ENCODE data around the gene POLR3H. TPM values are rescaled to one million over a fixed set of nuclear protein-coding genes. Genes with fewer than 3 reads are reported as not detected.

Gene POLR3H
- total RNA-seq, 4 donors from 2014 or later = 5.6 to 8.4 (median 7.0) TPM

DNA sequence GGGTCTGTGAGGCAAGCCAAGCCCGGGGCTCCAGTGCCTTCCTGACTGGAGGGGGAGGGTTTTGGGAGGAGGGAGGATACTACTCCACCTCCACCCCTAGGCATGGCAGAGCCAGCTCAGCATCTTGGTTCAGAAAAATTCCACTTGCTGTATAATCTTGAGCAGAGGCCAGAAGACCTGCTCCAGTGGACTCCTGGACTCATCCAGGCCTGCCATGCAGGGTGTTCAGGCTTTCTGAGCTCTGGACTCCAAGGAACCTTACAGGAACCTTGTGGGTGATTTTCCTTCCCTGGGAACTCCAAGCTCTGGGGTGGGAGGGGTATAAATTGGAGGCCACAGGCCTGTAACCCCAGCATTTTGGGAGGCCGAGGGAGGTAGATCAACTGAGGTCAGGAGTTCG, 26.0 kb upstream of the POLR3H start:
- intact Hi-C loops (cut with DNase I; ENCODE audit: low total_unique reads) = loop anchor here (5.0 kb wide), 1 partner anchor 1958 kb away; no protein-coding TSS in a partner anchor
- TF ChIP-seq POLR2AphosphoS5 (IDR thresholded peaks at IDR 0.05) = no peak
- no peak for TF ChIP-seq EP300 (IDR thresholded peaks at IDR 0.05; ENCODE audit: low read depth)
- no peak for TF ChIP-seq POLR2A (IDR thresholded peaks at IDR 0.05)
- TF ChIP-seq, protein P1, sequence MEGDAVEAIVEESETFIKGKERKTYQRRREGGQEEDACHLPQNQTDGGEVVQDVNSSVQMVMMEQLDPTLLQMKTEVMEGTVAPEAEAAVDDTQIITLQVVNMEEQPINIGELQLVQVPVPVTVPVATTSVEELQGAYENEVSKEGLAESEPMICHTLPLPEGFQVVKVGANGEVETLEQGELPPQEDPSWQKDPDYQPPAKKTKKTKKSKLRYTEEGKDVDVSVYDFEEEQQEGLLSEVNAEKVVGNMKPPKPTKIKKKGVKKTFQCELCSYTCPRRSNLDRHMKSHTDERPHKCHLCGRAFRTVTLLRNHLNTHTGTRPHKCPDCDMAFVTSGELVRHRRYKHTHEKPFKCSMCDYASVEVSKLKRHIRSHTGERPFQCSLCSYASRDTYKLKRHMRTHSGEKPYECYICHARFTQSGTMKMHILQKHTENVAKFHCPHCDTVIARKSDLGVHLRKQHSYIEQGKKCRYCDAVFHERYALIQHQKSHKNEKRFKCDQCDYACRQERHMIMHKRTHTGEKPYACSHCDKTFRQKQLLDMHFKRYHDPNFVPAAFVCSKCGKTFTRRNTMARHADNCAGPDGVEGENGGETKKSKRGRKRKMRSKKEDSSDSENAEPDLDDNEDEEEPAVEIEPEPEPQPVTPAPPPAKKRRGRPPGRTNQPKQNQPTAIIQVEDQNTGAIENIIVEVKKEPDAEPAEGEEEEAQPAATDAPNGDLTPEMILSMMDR (IDR thresholded peaks at IDR 0.05) = no peak
- in situ Hi-C loops (cut with MboI; ENCODE audit: low pct_ligation_motif_present in 1 of 4, low pct_unique_long_range_greater_than_20kb in 1 of 4, low sequenced_read_pairs in 3 of 4) = no loop called here
- Histone ChIP-seq H3K9me3 (no peaks in the 10 kb centered on the region), H3K4me1 (peaks cover 0 to 8% (median 1%) of the 10 kb centered on the region in 4 donors), H3K4me3 (no peak overlapping the region), H3K27me3 (no peaks in the 10 kb centered on the region), H3K36me3 (no peaks in the 10 kb centered on the region), H3K27ac (no peak overlapping the region)
- WGBS, 2 donors (ENCODE audit: low coverage in 1 of 2) = 76% methylated on average over 3 of the region's 3 CpGs; no CpG with 5 or more reads in 1 of the 2 donors
- no peak for DNase-seq

DNA sequence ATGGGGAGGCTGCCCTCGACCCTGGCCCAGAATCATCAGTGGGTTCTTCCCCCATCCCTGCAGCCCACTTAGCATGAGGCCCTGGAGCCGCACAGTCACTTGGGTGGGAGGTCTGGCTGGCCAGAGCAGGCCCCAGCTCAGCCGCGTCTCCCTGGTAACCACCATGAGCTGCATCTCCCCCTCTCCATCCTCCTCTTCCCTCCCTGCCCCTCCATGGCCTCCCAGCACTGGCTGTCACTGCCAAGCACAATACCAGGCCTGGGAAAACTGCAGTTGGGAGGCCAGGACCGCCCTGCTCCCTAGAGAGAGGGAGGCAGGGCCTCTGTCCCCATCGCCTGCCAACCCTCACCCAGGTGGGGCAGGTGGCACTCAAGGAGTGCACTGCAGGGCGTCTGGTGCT, 24.5 kb upstream of the POLR3H start:
- no peak for DNase-seq
- TF ChIP-seq POLR2A (IDR thresholded peaks at IDR 0.05) (no peak), EP300 (IDR thresholded peaks at IDR 0.05; ENCODE audit: low read depth) (no peak), POLR2AphosphoS5 (IDR thresholded peaks at IDR 0.05) (no peak)
- TF ChIP-seq, protein P1 (IDR thresholded peaks at IDR 0.05) = no peak
- Histone ChIP-seq H3K9me3 (no peaks in the 10 kb centered on the region), H3K4me1 (peaks cover 0 to 6% (median 3%) of the 10 kb centered on the region in 4 donors), H3K4me3 (no peak overlapping the region), H3K27ac (no peak overlapping the region), H3K36me3 (no peaks in the 10 kb centered on the region), H3K27me3 (no peaks in the 10 kb centered on the region)
- intact Hi-C loops (cut with DNase I; ENCODE audit: low total_unique reads) (no loop called here), in situ Hi-C loops (cut with MboI; ENCODE audit: low pct_ligation_motif_present in 1 of 4, low pct_unique_long_range_greater_than_20kb in 1 of 4, low sequenced_read_pairs in 3 of 4) (no loop called here)
- 66 to 75% methylated on average over 4 to 7 of the region's 7 CpGs for WGBS, 2 donors (ENCODE audit: low coverage in 1 of 2)

DNA sequence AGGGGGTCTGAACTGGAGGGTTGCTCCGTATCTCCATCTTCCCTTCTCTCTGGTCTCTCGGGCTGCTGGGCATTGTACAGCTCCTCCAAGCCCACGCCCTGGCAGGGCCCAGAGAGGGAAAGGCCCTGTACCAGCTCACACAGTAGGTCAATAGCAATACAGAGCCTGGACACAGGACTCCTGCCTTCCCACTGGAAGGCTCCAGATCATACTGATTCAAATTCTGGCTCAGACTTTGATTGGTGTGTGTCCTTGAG, 23.2 kb upstream of the POLR3H start:
- no peak for DNase-seq
- Histone ChIP-seq H3K4me3 (no peak overlapping the region), H3K36me3 (no peaks in the 10 kb centered on the region), H3K27me3 (no peaks in the 10 kb centered on the region), H3K4me1 (peaks cover 0 to 18% (median 8%) of the 10 kb centered on the region in 4 donors), H3K27ac (peak overlapping the region in 1 of 4 donors; percentile 9), H3K9me3 (no peaks in the 10 kb centered on the region)
- 61% methylated on average over 3 of the region's 3 CpGs; no CpG with 5 or more reads in 1 of the 2 donors for WGBS, 2 donors (ENCODE audit: low coverage in 1 of 2)
- in situ Hi-C loops (cut with MboI; ENCODE audit: low pct_ligation_motif_present in 1 of 4, low pct_unique_long_range_greater_than_20kb in 1 of 4, low sequenced_read_pairs in 3 of 4) = no loop called here
- TF ChIP-seq, protein P1 (IDR thresholded peaks at IDR 0.05) = no peak
- TF ChIP-seq POLR2AphosphoS5 (IDR thresholded peaks at IDR 0.05) (no peak), POLR2A (IDR thresholded peaks at IDR 0.05) (no peak), EP300 (IDR thresholded peaks at IDR 0.05; ENCODE audit: low read depth) (no peak)
- intact Hi-C loops (cut with DNase I; ENCODE audit: low total_unique reads) = no loop called here

DNA sequence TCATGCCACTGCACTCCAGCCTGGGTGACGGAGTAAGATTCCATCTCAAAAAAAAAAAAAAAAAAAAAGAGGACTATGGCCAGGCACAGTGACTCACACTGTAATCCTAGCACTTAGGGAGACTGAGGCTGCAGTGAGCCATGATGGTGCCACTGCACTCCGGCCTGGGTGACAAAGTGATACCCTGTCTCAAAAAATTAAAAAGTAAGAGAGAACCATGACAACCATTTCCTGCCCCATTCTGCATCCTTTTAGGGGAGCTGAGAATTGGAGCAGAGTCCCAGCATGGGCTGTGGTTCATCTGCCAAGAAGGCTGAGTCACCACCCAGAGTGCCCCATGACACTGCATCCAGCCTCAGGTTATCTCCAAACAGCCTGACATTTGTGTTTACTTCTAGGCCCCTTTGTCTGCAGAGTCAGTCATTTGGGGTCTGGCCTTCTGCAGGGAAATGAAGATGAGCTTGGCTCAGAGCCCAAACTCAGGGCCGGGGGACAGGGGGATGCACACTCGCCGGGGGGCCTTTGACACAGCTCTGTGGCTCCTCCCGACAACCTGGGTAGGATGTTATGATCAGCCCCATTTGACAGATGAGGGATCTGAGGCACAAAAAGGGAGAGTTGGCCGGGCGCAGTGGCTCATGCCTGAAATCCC, 21.3 kb upstream of the POLR3H start:
- Histone ChIP-seq H3K4me3 (no peak overlapping the region), H3K9me3 (no peaks in the 10 kb centered on the region), H3K27me3 (peaks cover 2% of the 10 kb centered on the region), H3K36me3 (no peaks in the 10 kb centered on the region), H3K4me1 (peaks cover 0 to 24% (median 9%) of the 10 kb centered on the region in 4 donors), H3K27ac (peak overlapping the region; percentile 27 to 79 (median 64))
- DNase-seq = peak; percentile 27
- in situ Hi-C loops (cut with MboI; ENCODE audit: low pct_ligation_motif_present in 1 of 4, low pct_unique_long_range_greater_than_20kb in 1 of 4, low sequenced_read_pairs in 3 of 4) = no loop called here
- TF ChIP-seq EP300 (IDR thresholded peaks at IDR 0.05; ENCODE audit: low read depth) = no peak
- TF ChIP-seq, protein P1 (IDR thresholded peaks at IDR 0.05) = no peak
- TF ChIP-seq POLR2A (IDR thresholded peaks at IDR 0.05) = no peak
- no peak for TF ChIP-seq POLR2AphosphoS5 (IDR thresholded peaks at IDR 0.05)
- intact Hi-C loops (cut with DNase I; ENCODE audit: low total_unique reads) = no loop called here
- WGBS, 2 donors (ENCODE audit: low coverage in 1 of 2) = 20 to 81% methylated on average over 1 to 8 of the region's 8 CpGs
